ENCODE data around the gene LRRN2. TPM values are rescaled to one million over a fixed set of nuclear protein-coding genes. Genes with fewer than 3 reads are reported as not detected.

LRRN2 gene
- total RNA-seq, 1 experiment from 2014 or later, result 2.0 TPM

DNA sequence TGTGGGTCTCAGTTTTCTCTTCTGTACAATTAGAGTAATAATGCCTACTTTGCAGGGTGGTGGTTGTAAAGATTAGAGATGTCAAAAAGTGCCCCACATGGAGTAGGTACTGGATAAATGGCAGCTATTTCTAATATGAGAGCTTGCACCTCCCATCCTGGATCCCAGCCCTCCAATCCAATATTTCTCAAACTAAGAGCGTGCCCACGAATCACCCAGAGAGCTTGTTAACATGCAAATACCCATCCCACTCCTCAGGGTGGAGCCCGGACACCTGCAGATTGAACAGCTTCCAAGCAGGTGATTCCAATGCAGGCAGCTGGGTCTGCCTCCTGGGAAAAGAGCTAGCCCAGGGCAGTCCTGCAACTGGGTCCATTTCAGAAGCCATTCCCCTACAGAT lies 33.0 kb downstream of the LRRN2 start:
- BruUV-seq (replicated peaks), result no TSS peak
- no peak for DNase-seq (ENCODE audit: low read depth, low spot score)
- TF ChIP-seq POLR2AphosphoS5 (IDR thresholded peaks at IDR 0.05; ENCODE audit: low read depth, low read length), result no peak
- TF ChIP-seq TCF7L2 (IDR thresholded peaks at IDR 0.05; ENCODE audit: low read depth, low read length), result no peak
- no peak for TF ChIP-seq REST (IDR thresholded peaks at IDR 0.05; ENCODE audit: insufficient read depth in 1 of 2, low read depth in 2 of 2, low read length in 1 of 2)
- TF ChIP-seq SIN3A (IDR thresholded peaks at IDR 0.05; ENCODE audit: borderline replicate concordance, insufficient read depth, low read depth, low read length), result no peak
- TF ChIP-seq, protein P1, sequence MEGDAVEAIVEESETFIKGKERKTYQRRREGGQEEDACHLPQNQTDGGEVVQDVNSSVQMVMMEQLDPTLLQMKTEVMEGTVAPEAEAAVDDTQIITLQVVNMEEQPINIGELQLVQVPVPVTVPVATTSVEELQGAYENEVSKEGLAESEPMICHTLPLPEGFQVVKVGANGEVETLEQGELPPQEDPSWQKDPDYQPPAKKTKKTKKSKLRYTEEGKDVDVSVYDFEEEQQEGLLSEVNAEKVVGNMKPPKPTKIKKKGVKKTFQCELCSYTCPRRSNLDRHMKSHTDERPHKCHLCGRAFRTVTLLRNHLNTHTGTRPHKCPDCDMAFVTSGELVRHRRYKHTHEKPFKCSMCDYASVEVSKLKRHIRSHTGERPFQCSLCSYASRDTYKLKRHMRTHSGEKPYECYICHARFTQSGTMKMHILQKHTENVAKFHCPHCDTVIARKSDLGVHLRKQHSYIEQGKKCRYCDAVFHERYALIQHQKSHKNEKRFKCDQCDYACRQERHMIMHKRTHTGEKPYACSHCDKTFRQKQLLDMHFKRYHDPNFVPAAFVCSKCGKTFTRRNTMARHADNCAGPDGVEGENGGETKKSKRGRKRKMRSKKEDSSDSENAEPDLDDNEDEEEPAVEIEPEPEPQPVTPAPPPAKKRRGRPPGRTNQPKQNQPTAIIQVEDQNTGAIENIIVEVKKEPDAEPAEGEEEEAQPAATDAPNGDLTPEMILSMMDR (IDR thresholded peaks at IDR 0.05), result no peak
- CTCF ChIA-PET, result interaction anchor here (0.6 kb wide), 2 partner anchors 137 to 167 kb away, joined by 8 to 15 read pairs; no protein-coding TSS in a partner anchor
- Histone ChIP-seq H3K4me3 (ENCODE audit: low read depth in 2 of 2, low read length in 2 of 2) (no peak overlapping the region), H3K27me3 (ENCODE audit: control insufficient read depth, insufficient read depth, low read length) (0 out of 2 replicates have a peak, but pooled peaks cover 2% of the 10 kb centered on the region), H3K4me1 (ENCODE audit: control insufficient read depth, insufficient read depth, low read length) (no peaks in the 10 kb centered on the region), H3K27ac (ENCODE audit: low read length) (no peak overlapping the region), H3K9me3 (ENCODE audit: control insufficient read depth, insufficient read depth, low read depth, low read length) (no peaks in the 10 kb centered on the region), H3K36me3 (ENCODE audit: control insufficient read depth, insufficient read depth, low read length) (no peaks in the 10 kb centered on the region)
- POLR2A ChIA-PET, result no interaction called here
- no peak for ATAC-seq
- in situ Hi-C loops (cut with HindIII; ENCODE audit: low pct_unique_long_range_greater_than_20kb, low sequenced_read_pairs) (no loop called here), intact Hi-C loops (cut with micrococcal nuclease; ENCODE audit: unreplicated experiment) (no loop called here)

DNA sequence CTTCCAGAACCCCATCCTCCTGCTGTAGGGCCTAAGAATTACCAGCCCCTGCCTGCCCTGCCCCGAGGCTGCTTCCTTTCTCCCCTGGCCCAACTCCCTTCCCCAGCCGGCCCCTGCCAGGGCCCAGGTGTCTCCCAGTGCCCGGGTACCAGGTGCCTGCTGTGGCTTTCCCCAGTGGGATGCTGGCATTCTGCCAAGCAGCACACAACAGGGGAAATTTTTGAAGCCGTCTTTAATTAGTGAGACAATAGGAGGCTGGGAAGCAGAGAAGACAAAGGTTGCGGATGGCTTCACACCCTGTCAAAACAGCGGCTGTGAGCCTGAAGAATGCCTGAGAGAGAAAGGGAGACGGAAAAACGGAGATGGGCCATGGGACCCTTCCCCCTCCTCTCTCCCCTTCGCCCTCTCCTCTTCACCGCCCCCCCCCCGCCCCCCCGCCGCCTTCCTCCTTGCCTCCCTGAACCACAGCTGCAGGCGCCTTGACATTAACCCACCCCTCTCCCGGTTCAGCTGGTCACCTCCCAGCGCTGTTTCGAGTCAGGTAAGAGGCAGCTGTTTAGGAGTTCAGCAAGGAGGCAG lies 33.6 kb downstream of the LRRN2 start:
- ATAC-seq, result no peak
- in situ Hi-C loops (cut with HindIII; ENCODE audit: low pct_unique_long_range_greater_than_20kb, low sequenced_read_pairs), result no loop called here
- BruUV-seq (replicated peaks), result no TSS peak

More for the DNA sequence above, 33.6 kb downstream of the LRRN2 start:
- no peak for DNase-seq (ENCODE audit: low read depth, low spot score)
- ChIA-PET POLR2A (no interaction called here), CTCF (interaction anchor here (0.6 to 0.7 kb wide), 3 partner anchors 138 to 167 kb away, joined by 3 to 15 read pairs (median 8); no protein-coding TSS in a partner anchor)
- Histone ChIP-seq H3K9me3 (ENCODE audit: control insufficient read depth, insufficient read depth, low read depth, low read length) (no peaks in the 10 kb centered on the region), H3K27ac (ENCODE audit: low read length) (no peak overlapping the region), H3K4me1 (ENCODE audit: control insufficient read depth, insufficient read depth, low read length) (no peaks in the 10 kb centered on the region), H3K4me3 (ENCODE audit: low read depth in 2 of 2, low read length in 2 of 2) (no peak overlapping the region), H3K27me3 (ENCODE audit: control insufficient read depth, insufficient read depth, low read length) (0 out of 2 replicates have a peak, but pooled peaks cover 2% of the 10 kb centered on the region), H3K36me3 (ENCODE audit: control insufficient read depth, insufficient read depth, low read length) (no peaks in the 10 kb centered on the region)
- intact Hi-C loops (cut with micrococcal nuclease; ENCODE audit: unreplicated experiment), result no loop called here
- no peak for TF ChIP-seq SIN3A (IDR thresholded peaks at IDR 0.05; ENCODE audit: borderline replicate concordance, insufficient read depth, low read depth, low read length)
- TF ChIP-seq, protein P1 (IDR thresholded peaks at IDR 0.05), result no peak
- no peak for TF ChIP-seq REST (IDR thresholded peaks at IDR 0.05; ENCODE audit: insufficient read depth in 1 of 2, low read depth in 2 of 2, low read length in 1 of 2)
- TF ChIP-seq POLR2AphosphoS5 (IDR thresholded peaks at IDR 0.05; ENCODE audit: low read depth, low read length), result no peak
- no peak for TF ChIP-seq TCF7L2 (IDR thresholded peaks at IDR 0.05; ENCODE audit: low read depth, low read length)
